Panc1 (cell line): ENCODE data around the gene CES5A.
"Not testable (repeated sequence)": the region's sequence is repeated elsewhere in the genome, so short reads cannot be mapped to it uniquely, and the experiment has no call there.

ENCODE experiments used
- POLR2AphosphoS5 ChIP-seq: IDR thresholded peaks from 2 replicates; pipeline ENCODE4 v1.6.1; 2012; ENCODE audit warnings: mild to moderate bottlenecking, low read depth, low read length, moderate library complexity
- TF ChIP-seq, protein P1 (sequence below): fragments of 450-650 bp; IDR thresholded peaks from 2 replicates; pipeline ENCODE4 v1.5.1; 2017; ENCODE audit warnings: mild to moderate bottlenecking

DNA sequence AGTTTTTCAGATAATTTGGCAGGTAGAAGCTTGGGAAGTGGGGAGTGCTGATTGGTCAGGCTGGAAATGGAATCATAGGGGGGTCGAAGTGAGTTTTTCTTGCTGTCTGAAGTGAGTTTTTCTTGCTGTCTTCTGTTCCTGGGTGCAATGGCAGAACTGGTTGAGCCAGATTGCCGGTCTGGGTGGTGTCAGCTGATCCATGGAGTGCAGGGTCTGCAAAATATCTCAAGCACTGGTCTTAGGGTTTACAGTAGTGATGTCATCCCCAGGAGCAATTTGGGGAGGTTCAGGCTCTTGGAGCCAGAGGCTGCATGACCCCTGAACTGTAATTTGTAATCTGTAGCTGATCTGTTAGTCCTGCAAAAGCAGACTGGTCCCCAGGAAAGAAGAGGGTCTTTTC, 37.9 kb upstream of the CES5A start:
- TF ChIP-seq POLR2AphosphoS5, result not testable (repeated sequence)
- TF ChIP-seq, protein P1, sequence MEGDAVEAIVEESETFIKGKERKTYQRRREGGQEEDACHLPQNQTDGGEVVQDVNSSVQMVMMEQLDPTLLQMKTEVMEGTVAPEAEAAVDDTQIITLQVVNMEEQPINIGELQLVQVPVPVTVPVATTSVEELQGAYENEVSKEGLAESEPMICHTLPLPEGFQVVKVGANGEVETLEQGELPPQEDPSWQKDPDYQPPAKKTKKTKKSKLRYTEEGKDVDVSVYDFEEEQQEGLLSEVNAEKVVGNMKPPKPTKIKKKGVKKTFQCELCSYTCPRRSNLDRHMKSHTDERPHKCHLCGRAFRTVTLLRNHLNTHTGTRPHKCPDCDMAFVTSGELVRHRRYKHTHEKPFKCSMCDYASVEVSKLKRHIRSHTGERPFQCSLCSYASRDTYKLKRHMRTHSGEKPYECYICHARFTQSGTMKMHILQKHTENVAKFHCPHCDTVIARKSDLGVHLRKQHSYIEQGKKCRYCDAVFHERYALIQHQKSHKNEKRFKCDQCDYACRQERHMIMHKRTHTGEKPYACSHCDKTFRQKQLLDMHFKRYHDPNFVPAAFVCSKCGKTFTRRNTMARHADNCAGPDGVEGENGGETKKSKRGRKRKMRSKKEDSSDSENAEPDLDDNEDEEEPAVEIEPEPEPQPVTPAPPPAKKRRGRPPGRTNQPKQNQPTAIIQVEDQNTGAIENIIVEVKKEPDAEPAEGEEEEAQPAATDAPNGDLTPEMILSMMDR, result not testable (repeated sequence)
